Ramos (cell line): ENCODE results near the gene PHF14.

Experiments
- in situ Hi-C: fragments of 300-500 bp; cut with MboI; formaldehyde crosslinking; loops from one replicate; pipeline ENCODE4 v1.14.3; 2022; ENCODE audit warnings: low sequenced_read_pairs; ENCODE audit not compliant: unreplicated experiment

Gene PHF14

GRCh38 chr7:11195502-11195901, 221.8 kb downstream of the PHF14 start:
- in situ Hi-C loops = no loop called here

DNA sequence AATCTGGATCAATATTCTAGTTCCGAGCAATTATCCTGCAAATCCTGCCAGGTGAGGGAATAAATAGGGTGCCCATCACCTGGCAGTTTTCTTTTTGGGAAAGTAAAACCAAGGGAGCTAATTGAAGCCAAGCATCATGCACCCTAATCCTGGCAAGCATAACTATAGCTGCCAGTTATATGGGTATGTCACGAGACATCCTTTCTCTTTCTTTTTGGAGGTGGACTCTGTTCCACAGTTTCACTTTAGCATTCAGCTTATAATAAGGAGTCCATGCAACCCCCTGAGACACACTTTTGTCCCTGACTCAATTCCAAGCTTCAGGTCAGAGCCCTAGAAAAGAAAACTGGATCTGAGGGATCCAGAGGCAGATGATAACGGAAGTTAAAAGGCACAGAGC, 222.5 kb downstream of the PHF14 start:
- in situ Hi-C loops = no loop called here

DNA sequence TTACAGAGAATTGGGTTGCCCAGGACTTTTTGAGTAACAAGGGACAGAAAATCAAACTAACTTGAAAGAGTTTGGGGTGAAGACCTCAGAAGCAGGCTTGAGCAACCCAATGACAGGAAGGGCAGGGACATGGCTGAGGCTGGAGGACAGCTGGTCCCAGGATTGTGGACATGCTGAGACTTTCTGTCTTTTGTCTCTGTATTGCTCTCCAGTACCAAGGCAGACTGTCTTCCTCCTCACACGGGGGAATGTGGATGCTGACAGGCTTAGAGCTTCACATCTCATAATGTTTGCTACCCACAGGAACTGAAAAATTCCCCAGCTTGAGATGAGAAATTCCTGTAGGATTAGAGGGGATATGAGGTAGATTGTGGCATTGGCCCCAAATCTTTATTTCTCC, 229.6 kb downstream of the PHF14 start:
- in situ Hi-C loops = no loop called here

DNA sequence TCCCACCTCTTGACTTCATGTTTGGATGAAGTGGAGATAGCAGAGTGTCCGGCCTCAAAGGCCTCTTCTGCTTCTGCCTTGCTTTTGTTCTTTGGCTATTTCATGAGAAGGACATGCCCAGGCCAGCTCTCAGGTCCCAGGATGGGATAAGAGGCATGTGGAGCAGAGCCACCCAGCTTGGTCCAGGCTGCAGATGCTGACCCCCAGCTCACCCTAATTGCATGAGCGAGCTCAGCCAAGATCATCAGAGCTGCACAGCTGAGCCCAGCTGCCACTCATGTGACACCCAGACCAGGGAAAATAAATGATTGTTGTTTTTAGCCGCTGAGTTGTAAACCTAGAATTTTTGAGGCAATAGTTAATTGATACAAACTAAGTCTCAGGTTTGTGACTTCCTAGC, 230.0 kb downstream of the PHF14 start:
- in situ Hi-C loops = no loop called here

- in situ Hi-C loops = no loop called here
Observed at GRCh38 chr7:11206177-11206899, 232.7 kb downstream of the PHF14 start.

- in situ Hi-C loops = no loop called here
Observed at GRCh38 chr7:11207565-11207964, 233.9 kb downstream of the PHF14 start.

DNA sequence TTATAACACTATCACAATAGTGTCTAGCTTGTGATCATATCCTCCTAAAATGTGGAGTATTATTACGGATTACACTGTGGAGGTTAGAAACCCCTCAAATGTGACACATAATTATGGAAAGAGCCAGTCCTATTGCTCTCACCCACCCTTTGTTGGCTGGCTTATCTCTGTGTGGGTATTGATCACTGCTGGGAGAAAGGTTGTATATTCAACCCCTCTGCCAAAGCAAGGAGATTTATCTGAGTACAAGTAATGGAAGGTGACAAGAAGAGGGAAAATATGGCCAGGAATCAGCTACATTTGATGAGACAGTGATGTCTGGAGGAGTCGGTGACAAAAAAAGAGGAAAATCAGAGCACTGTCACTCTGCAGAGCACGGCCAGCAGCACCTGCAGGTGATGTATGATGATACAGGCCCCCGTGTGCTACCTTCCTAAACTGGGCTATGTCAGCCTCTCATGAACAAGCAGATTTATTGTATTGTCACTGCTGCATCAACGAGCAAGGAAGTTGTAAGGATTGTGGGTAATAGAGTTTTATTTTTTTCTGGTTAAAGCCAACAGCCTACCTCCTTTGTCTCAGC, 235.3 kb downstream of the PHF14 start:
- in situ Hi-C loops = no loop called here

- in situ Hi-C loops = no loop called here
Observed at GRCh38 chr7:11210374-11210773, 236.7 kb downstream of the PHF14 start.

DNA sequence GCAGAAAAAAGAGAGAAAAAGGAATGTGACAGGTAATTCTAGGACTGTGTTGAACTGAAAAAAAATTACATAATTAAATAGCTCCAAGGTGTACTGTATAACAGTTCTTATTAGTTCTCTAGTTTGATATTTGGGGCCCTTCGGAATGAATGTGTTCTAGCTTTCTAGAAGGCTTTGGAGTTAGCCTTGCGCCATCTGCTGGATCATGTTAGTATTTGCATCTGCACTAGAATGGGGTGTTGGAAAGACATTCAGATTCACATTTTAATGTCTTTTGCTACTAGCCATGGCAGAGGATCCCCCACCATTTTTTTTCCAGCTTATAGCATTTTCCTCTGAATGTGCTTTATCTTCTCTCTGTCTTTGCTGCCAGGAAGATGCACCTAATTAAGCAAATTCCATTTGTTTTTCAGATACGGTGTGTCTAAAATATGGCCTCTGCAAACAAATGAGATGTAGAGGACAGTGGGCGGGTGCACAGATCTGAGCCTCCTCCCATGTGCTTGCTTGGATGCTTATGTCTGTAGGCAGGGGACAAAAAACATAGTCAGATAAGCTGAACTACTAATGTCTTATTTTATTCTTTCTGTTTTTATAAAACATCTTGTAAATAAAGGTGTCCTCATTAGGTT, 238.5 kb downstream of the PHF14 start:
- in situ Hi-C loops = no loop called here

DNA sequence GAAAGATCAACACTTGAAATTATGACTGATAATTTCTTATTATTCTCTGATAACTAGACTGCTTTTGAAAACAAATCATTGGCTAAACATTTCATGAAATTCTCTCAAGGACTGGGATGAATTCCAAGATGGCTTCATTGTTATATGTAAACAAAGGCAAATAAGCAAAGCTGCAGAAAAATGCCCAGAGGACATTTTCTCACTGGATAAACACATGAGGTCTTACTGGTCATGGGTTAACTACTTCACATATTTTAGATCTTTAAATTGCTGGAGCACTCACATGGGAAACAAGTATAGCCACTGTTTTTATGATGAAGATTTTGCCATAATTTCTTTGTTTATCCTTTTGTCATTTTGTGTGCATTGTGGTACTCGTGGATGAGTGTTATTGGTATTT, 239.1 kb downstream of the PHF14 start:
- in situ Hi-C loops = no loop called here

DNA sequence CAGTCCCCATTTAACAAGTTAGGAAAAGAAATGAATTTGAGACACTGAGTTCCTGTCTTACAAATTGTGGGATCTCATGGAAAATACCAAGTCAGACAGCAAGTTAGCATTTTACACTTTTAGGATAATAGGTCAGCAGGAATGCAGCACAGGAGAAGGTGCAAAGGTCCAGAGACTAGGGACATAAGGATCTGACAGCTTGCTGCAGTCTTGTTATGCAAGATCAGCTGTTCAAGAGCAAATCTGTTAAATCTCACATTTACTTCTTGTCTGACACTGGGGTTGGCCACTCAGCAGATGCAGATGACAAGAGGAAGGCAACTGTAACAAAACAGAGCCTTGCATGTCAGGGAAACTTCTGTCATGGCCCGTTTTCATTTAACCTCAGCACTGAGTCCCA, 239.6 kb downstream of the PHF14 start:
- in situ Hi-C loops = no loop called here

GRCh38 chr7:11216276-11216675, 242.6 kb downstream of the PHF14 start:
- in situ Hi-C loops = no loop called here

DNA sequence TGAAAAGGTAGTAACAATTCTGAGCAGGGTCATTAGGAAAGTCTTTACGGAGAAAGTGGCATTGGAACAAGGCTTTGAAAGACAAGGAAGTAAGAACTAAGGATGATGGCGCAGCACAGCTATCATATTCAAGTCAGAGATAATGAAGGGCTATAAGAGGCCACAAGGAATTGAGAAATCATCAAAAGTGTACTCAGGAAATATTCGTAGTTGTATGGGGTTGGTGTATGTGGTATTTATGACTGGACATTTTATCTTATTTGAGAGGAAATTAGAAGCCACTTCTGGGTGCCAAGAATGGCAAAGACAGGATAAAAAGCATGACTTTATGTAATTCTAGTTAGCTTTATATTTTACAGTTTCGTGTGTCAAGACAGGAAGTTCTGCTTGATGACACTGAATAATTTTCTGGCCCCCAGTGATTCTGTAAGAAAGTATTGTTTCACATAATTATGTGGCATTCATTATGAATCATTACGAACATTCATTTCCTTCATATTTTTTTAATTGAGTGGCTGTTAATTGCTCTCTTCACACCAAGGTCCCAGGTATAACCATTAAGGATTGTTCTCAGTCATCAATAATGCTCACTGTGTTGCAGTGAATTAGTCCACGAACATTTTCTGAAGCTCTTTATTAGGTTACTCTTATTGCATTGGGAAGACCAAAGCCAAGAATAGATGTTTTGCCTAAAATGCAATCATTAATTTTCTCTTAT, 244.3 kb downstream of the PHF14 start:
- in situ Hi-C loops = no loop called here
